ENCODE results near the gene PPCS.

The PPCS gene

DNA sequence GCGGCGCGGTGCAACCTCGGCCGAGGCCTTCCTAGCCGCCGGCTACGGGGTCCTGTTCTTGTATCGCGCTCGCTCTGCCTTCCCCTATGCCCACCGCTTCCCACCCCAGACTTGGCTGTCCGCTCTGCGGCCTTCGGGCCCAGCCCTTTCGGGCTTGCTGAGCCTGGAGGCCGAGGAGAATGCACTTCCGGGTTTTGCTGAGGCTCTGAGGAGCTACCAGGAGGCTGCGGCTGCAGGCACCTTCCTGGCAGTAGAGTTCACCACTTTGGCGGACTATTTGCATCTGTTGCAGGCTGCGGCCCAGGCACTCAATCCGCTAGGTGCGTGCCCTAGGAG lies 379 bp downstream of the PPCS start:
- no CpG with 5 or more reads among the region's 23 CpGs for WGBS (ENCODE audit: extremely low coverage, insufficient coverage, low lambda C conversion rate)

DNA sequence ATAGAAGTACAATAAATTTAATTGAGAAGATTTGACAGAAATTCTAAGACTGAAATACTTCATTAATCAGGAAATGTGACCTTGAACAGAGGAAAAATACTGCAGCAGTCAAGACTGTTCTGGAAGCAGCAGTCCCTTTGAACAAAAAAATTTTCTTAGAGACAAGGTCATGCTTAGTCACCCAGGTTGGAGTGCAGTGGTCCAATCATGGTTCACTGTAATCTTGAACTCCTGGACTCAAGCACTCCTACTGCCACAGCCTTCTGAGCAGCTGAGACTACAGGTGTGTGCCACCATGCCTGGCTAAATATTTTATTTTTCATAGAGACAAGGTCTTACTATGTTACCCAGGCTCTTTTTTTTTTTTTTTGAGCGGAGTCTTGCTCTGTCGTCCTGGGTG lies 4.9 kb downstream of the PPCS start:
- no peak overlapping the region for H3K18ac ChIP-seq (ENCODE audit: low read length)
- no peak overlapping the region for H3K4me2 ChIP-seq (ENCODE audit: low read length)
- no peak for DNase-seq
- H4K8ac ChIP-seq (ENCODE audit: low read depth, low read length) = no peak overlapping the region
- no peak overlapping the region for H2AK5ac ChIP-seq (ENCODE audit: low read length)
- H3K27me3 ChIP-seq (ENCODE audit: insufficient read depth, low read length, poor library complexity) = no peaks in the 10 kb centered on the region
- WGBS (ENCODE audit: extremely low coverage, insufficient coverage, low lambda C conversion rate) = no CpG with 5 or more reads among the region's 2 CpGs
- no peak overlapping the region for H3K23ac ChIP-seq (ENCODE audit: low read length)
- no peak overlapping the region for H3K4me3 ChIP-seq (ENCODE audit: low read length)
- no peak overlapping the region for H3K27ac ChIP-seq (ENCODE audit: low read depth, low read length)
- H2BK15ac ChIP-seq (replicated peaks; ENCODE audit: low read depth) = no peak overlapping the region
- H3K56ac ChIP-seq (ENCODE audit: low read length) = no peak overlapping the region
- no peak overlapping the region for H3K4ac ChIP-seq (ENCODE audit: low read depth, low read length)
- H3K4me1 ChIP-seq (ENCODE audit: control insufficient read depth, low read depth, low read length) = no peaks in the 10 kb centered on the region
- H3K79me2 ChIP-seq (ENCODE audit: control insufficient read depth, insufficient read depth, low read length) = no peaks in the 10 kb centered on the region
- H2BK120ac ChIP-seq (ENCODE audit: low read depth, low read length) = no peak overlapping the region
- no peaks in the 10 kb centered on the region for H3K36me3 ChIP-seq (ENCODE audit: control insufficient read depth, insufficient read depth, low read length)
- H3K79me1 ChIP-seq (ENCODE audit: low read length) = peaks cover 2% of the 10 kb centered on the region
- H2BK5ac ChIP-seq (ENCODE audit: low read length) = no peak overlapping the region
- no peak overlapping the region for H3K9ac ChIP-seq (ENCODE audit: low read length)
- H4K5ac ChIP-seq (ENCODE audit: low read length) = no peak overlapping the region

More for the DNA sequence above, 379 bp downstream of the PPCS start:
- Histone ChIP-seq H2BK120ac (ENCODE audit: low read depth, low read length) (no peak overlapping the region), H3K4me2 (ENCODE audit: low read length) (peak overlapping the region; percentile 44), H4K8ac (ENCODE audit: low read depth, low read length) (peak overlapping the region; percentile 83), H3K27ac (ENCODE audit: low read depth, low read length) (peak overlapping the region; percentile 84), H3K4me3 (ENCODE audit: low read length) (peak overlapping the region; percentile 83), H2BK5ac (ENCODE audit: low read length) (no peak overlapping the region), H3K56ac (ENCODE audit: low read length) (peak overlapping the region; percentile 99), H3K27me3 (ENCODE audit: insufficient read depth, low read length, poor library complexity) (no peaks in the 10 kb centered on the region), H3K18ac (ENCODE audit: low read length) (peak overlapping the region; percentile 82), H3K9ac (ENCODE audit: low read length) (peak overlapping the region; percentile 94), H3K36me3 (ENCODE audit: control insufficient read depth, insufficient read depth, low read length) (no peaks in the 10 kb centered on the region), H2AK5ac (ENCODE audit: low read length) (no peak overlapping the region), H3K79me1 (ENCODE audit: low read length) (peaks cover 2% of the 10 kb centered on the region), H3K4ac (ENCODE audit: low read depth, low read length) (peak overlapping the region; percentile 64), H3K23ac (ENCODE audit: low read length) (peak overlapping the region; percentile 66), H3K79me2 (ENCODE audit: control insufficient read depth, insufficient read depth, low read length) (no peaks in the 10 kb centered on the region), H4K5ac (ENCODE audit: low read length) (no peak overlapping the region), H2BK15ac (replicated peaks; ENCODE audit: low read depth) (no peak overlapping the region), H3K4me1 (ENCODE audit: control insufficient read depth, low read depth, low read length) (peaks cover 3% of the 10 kb centered on the region)
- DNase-seq = peak; percentile 84

DNA sequence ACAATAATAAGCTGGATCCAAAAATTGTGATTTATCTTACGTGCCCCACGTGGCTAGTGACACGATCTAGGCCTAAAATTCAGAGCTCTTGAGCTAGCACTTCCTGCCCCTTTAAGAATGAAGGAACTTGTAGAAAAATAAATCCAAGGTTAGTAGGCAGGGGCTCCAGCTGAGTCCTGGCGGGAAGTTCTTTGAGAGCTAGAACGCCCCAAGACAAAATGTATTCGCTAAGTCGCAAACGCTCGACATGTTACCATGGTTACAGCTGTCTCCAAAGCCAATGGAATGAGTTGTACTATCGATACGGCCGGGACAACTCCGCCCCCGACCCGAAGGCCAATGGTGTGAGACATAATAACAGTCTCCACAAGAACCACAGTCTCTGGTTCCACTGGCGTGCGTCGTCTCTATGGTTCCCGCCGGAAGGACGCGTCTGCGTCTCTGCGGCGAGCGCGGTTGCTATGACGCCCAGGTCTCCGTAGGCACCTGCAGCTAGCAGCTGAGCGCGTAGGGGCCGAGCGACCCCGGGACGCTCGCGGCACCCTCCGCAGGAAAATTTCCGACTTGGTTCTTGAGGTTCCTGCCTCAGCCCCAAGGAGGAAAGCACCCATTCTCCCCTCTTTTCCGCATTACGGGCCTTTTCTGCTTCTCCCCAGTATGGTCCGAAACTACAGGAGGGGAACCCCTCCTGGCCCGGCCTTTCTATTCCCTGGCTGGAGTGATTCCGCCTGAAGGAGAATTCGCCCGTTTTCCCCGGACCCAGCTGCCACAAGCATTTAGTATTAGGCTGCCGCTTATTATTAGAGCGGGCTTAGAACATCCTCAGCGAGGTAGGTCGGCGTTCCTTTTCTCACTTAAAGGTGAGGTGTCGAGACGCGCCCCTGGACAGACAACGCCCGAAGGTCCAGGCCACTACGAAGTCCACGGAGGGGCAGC lies 6.8 kb downstream of the PPCS start, which contains the start of gene CCDC30:
Gene CCDC30 (plus strand): TSS at position 459 of the 936 bp plus-strand sequence. CDS start 17,266 bp downstream, outside the sequence.
- H3K4me1 ChIP-seq (ENCODE audit: control insufficient read depth, low read depth, low read length) = no peaks in the 10 kb centered on the region

DNA sequence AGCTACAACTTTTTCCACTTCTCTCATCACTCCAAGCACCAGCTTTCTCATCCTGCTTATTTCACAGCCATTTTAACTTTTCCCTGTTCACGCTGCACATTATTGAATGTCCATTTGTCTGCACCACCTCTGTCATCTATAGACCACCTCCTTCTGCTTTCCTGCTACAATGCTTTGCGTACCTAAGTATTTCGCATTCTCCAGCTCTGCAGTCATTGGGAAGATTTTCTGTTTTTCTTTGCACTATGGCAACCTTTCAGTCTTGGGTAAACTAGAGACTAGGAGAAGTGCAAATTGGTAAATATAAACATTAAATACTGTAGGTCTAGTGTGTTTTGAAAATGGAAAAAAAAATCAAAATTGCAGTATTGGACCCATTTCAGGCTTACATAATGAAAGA lies 7.6 kb downstream of the PPCS start:
- DNase-seq = peak; percentile 47
- no peak overlapping the region for H2BK120ac ChIP-seq (ENCODE audit: low read depth, low read length)
- H3K4me1 ChIP-seq (ENCODE audit: control insufficient read depth, low read depth, low read length) = no peaks in the 10 kb centered on the region
- no peak overlapping the region for H4K5ac ChIP-seq (ENCODE audit: low read length)
- H3K9ac ChIP-seq (ENCODE audit: low read length) = no peak overlapping the region
- H2BK5ac ChIP-seq (ENCODE audit: low read length) = no peak overlapping the region
- H3K4me2 ChIP-seq (ENCODE audit: low read length) = no peak overlapping the region
- H2BK15ac ChIP-seq (replicated peaks; ENCODE audit: low read depth) = no peak overlapping the region
- no peak overlapping the region for H3K27ac ChIP-seq (ENCODE audit: low read depth, low read length)
- no peak overlapping the region for H3K18ac ChIP-seq (ENCODE audit: low read length)
- H2AK5ac ChIP-seq (ENCODE audit: low read length) = no peak overlapping the region
- no peak overlapping the region for H4K8ac ChIP-seq (ENCODE audit: low read depth, low read length)
- H3K79me1 ChIP-seq (ENCODE audit: low read length) = no peaks in the 10 kb centered on the region
- H3K4ac ChIP-seq (ENCODE audit: low read depth, low read length) = no peak overlapping the region
- no CpG with 5 or more reads among the region's 3 CpGs for WGBS (ENCODE audit: extremely low coverage, insufficient coverage, low lambda C conversion rate)
- H3K23ac ChIP-seq (ENCODE audit: low read length) = no peak overlapping the region
- H3K27me3 ChIP-seq (ENCODE audit: insufficient read depth, low read length, poor library complexity) = no peaks in the 10 kb centered on the region
- no peak overlapping the region for H3K56ac ChIP-seq (ENCODE audit: low read length)
- H3K36me3 ChIP-seq (ENCODE audit: control insufficient read depth, insufficient read depth, low read length) = no peaks in the 10 kb centered on the region
- no peaks in the 10 kb centered on the region for H3K79me2 ChIP-seq (ENCODE audit: control insufficient read depth, insufficient read depth, low read length)
- no peak overlapping the region for H3K4me3 ChIP-seq (ENCODE audit: low read length)

More for the DNA sequence above, 6.8 kb downstream of the PPCS start, which contains the start of gene CCDC30:
- DNase-seq = peak; percentile 100
- Histone ChIP-seq H3K27ac (ENCODE audit: low read depth, low read length) (peak within 1 kb of the TSS; percentile 53), H3K4me3 (ENCODE audit: low read length) (peak within 1 kb of the TSS; percentile 32), H3K79me1 (ENCODE audit: low read length) (no peaks in the 10 kb centered on the region), H3K56ac (ENCODE audit: low read length) (peak within 1 kb of the TSS; percentile 45), H3K9ac (ENCODE audit: low read length) (peak within 1 kb of the TSS; percentile 57), H2BK15ac (replicated peaks; ENCODE audit: low read depth) (no peak within 1 kb of the TSS), H4K8ac (ENCODE audit: low read depth, low read length) (no peak within 1 kb of the TSS), H3K18ac (ENCODE audit: low read length) (no peak within 1 kb of the TSS), H3K4me2 (ENCODE audit: low read length) (peak within 1 kb of the TSS; percentile 66), H3K27me3 (ENCODE audit: insufficient read depth, low read length, poor library complexity) (no peaks in the 10 kb centered on the region), H3K79me2 (ENCODE audit: control insufficient read depth, insufficient read depth, low read length) (no peaks in the 10 kb centered on the region), H4K5ac (ENCODE audit: low read length) (no peak within 1 kb of the TSS), H2AK5ac (ENCODE audit: low read length) (no peak within 1 kb of the TSS), H3K4ac (ENCODE audit: low read depth, low read length) (no peak within 1 kb of the TSS), H2BK120ac (ENCODE audit: low read depth, low read length) (no peak within 1 kb of the TSS), H3K23ac (ENCODE audit: low read length) (no peak within 1 kb of the TSS), H2BK5ac (ENCODE audit: low read length) (no peak within 1 kb of the TSS), H3K36me3 (ENCODE audit: control insufficient read depth, insufficient read depth, low read length) (no peaks in the 10 kb centered on the region)
- WGBS (ENCODE audit: extremely low coverage, insufficient coverage, low lambda C conversion rate) = no CpG with 5 or more reads among the region's 59 CpGs

DNA sequence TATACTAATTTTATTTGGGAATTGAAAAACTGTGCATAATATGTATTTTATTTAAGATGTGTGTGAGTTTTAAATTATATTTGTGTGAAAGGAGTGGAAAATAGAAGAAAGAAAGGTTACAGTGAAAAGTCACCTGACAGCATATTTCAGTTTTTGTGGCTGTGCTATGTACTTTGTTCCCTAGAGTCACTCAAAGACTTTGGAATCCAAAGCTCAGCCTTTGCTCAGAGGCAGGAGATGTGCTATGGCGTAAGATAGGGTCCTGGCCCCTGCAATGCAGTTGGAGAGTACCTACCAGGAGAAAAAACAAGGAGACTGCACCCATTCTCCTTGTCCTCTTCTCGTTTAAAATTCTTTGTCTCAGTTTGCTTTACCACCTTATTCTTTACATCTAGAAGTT lies 9.7 kb downstream of the PPCS start:
- Histone ChIP-seq H3K27me3 (ENCODE audit: insufficient read depth, low read length, poor library complexity) (no peaks in the 10 kb centered on the region), H2BK5ac (ENCODE audit: low read length) (no peak overlapping the region), H3K18ac (ENCODE audit: low read length) (no peak overlapping the region), H2BK120ac (ENCODE audit: low read depth, low read length) (no peak overlapping the region), H2AK5ac (ENCODE audit: low read length) (no peak overlapping the region), H3K56ac (ENCODE audit: low read length) (no peak overlapping the region), H3K4ac (ENCODE audit: low read depth, low read length) (no peak overlapping the region), H3K27ac (ENCODE audit: low read depth, low read length) (no peak overlapping the region), H4K5ac (ENCODE audit: low read length) (no peak overlapping the region), H3K4me1 (ENCODE audit: control insufficient read depth, low read depth, low read length) (no peaks in the 10 kb centered on the region), H3K4me3 (ENCODE audit: low read length) (no peak overlapping the region), H3K9ac (ENCODE audit: low read length) (no peak overlapping the region), H3K23ac (ENCODE audit: low read length) (no peak overlapping the region), H4K8ac (ENCODE audit: low read depth, low read length) (no peak overlapping the region), H3K79me1 (ENCODE audit: low read length) (no peaks in the 10 kb centered on the region), H3K36me3 (ENCODE audit: control insufficient read depth, insufficient read depth, low read length) (no peaks in the 10 kb centered on the region), H3K79me2 (ENCODE audit: control insufficient read depth, insufficient read depth, low read length) (no peaks in the 10 kb centered on the region), H2BK15ac (replicated peaks; ENCODE audit: low read depth) (no peak overlapping the region), H3K4me2 (ENCODE audit: low read length) (no peak overlapping the region)
- DNase-seq = no peak
- no CpG with 5 or more reads among the region's 2 CpGs for WGBS (ENCODE audit: extremely low coverage, insufficient coverage, low lambda C conversion rate)

Measured in mesendoderm (in vitro differentiated cells).